GM18526 (cell line): ENCODE data around the gene FILIP1.

Source experiments
- POLR2A ChIP-seq: IDR thresholded peaks from 3 replicates; pipeline ENCODE4 v1.6.1; 2011; ENCODE audit not compliant: insufficient read length; ENCODE audit errors: extremely low read depth

FILIP1 gene

DNA sequence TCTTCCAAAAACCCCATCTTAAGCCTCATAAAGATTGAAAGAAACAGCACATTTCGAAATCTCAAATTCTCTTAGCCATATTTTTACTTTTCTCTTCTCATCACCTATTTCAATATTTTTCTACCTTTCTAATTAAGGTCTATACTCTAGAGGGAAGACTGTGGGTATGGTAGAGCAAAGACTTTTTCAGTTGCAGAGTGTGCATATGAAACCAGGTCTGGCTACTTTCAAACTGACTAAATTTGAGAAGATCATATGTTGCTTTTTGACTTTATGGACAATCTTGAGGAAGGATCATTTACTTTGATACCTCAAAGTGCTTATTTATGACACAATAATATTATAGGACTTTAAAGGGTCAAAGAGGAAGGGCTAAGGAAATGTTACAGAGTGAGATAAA, 20.7 kb downstream of the FILIP1 start:
- no peak for TF ChIP-seq POLR2A

DNA sequence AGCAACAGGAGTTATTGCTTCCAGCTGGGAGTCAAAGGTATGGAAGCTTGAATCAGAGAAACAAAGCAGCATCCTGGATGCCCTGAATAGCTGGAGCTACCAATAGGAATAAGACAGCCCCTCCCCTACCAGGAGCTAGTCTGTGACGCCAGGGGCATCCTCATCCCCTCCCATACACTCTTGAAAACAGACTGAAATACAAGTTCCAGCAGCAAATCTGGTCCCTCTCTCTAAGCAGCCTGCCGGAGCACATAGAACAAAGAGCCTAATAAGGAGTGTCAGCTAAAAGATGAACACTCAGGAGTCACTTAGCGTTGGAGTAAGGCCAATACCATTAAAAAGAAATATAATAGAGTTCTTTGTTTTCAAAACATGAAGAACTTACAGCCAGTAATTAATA, 25.6 kb downstream of the FILIP1 start:
- TF ChIP-seq POLR2A = no peak

DNA sequence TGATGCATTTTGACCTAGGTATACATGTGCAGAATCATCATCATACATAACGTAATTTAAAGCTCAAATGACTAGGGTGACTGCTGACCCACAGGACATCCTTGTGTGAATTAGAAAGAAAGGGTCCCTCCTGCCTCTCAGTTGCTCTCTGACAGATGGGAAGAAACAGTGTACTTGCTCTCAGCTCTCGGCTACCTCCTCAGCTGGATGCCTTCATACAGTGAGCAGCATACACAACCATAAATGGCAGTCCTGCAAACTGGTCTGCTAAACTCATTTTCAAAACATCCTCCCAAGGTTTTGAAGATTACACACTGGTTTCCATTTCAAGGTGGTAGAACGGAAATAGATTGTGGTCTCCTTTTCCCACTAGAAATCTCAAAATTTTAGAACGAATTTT, 26.3 kb downstream of the FILIP1 start:
- TF ChIP-seq POLR2A = no peak

DNA sequence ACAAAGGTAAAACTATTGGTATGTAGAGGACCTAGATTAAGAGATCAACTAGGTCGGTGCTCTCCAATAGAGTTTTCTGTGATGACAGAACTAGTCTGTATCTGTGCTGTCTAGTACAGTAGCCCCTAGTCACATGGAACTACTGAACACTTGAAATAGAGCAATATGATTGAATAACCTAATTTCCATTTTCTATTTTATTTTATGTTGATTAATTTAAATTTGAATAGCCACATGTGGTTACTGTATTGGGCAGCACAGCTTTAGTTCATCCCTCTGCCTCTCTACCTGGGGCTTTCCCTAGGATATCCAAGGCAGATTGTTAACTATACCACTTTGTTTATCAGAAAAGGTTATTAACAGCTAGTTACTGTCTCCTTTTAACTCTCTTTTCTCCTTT, 27.0 kb downstream of the FILIP1 start:
- no peak for TF ChIP-seq POLR2A

DNA sequence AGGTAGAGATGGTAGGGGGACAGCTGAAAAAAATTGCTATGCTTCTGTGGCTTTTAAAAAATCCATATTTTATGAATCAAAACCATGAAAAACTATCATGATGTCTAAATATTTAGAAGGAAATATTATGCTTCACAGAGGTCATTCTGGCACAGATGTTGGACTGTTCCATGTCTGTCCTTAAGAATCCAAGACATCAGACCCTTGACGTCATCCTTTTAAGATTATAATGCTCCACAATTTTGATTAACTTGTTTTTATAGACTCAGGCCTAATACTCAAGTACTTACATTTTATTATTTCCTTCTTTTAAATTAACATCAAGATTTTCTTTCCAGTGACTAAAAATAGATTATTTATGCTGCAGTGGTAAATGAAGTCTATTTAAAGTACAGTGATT, 29.7 kb downstream of the FILIP1 start:
- TF ChIP-seq POLR2A = no peak

DNA sequence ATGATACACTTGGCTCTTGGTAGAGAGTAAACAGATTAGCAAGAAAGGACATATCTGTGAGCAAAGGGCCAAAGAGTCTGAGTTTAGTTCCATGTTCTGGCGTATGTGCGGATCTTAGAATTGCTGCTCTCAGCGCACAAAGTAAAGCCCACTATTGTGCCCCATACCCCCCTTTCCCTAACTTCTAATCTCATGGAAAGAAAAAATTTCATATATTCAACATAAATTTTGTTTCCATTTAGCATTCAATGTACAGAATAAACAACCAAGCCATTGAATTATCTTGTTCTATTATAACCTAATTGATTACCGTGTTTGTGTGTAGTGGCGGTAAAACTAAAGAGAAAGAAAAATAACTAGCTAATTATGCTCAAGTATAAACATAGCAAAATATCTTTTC, 30.5 kb downstream of the FILIP1 start:
- TF ChIP-seq POLR2A = no peak

DNA sequence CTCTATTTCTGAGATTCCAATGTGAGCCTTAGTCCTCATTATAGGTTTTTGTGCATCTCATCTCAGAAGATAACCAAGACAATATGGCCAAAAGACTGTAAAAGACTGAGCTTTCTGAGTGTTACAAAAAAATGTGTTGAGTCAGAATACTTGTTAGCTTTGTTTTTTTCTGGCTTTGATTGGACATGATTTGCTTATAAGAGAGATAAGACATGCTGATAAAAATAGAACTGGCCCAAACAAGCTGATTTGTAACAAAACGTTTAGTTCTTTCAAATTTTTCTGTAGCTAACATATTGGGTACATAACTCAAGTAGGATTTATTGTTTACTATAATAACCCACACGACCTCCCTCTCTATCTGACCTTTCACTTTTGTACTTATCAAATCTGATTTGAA, 32.9 kb downstream of the FILIP1 start:
- no peak for TF ChIP-seq POLR2A

DNA sequence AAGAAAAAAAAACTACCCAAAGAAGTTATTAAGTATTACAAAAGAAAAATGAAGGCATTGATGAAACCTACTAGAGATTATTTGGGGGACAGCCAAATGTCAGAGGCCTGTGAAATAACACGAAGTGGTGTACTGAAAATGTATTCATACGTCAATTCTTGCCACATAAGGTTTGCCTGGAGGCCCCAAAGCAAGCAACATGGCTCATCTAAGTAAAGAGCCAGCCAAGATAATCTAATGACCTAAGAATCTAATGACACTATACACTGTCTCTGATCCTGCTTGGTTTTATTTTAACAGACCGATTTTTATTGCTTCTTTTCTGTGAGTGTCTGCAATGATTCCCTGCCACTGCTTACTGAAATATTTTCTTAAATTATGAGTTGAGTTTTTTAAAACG, 34.7 kb downstream of the FILIP1 start:
- no peak for TF ChIP-seq POLR2A

DNA sequence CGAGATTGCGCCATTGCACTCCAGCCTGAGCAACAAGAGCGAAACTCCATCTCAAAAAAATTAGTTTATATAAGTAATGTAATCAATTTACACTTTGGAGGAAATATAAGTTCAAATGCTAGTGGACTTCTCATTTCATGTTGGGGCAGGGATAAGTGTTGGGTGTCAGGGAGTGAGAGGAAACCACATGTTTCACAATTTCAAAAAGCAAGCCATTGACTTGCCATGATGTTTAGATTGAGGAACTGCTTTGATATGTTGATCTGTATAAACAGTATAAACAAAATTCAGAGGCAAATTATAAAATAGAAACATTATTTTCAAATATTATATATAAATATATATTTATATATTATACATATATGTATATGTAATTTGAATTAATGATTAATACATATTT, 42.7 kb downstream of the FILIP1 start:
- no peak for TF ChIP-seq POLR2A

DNA sequence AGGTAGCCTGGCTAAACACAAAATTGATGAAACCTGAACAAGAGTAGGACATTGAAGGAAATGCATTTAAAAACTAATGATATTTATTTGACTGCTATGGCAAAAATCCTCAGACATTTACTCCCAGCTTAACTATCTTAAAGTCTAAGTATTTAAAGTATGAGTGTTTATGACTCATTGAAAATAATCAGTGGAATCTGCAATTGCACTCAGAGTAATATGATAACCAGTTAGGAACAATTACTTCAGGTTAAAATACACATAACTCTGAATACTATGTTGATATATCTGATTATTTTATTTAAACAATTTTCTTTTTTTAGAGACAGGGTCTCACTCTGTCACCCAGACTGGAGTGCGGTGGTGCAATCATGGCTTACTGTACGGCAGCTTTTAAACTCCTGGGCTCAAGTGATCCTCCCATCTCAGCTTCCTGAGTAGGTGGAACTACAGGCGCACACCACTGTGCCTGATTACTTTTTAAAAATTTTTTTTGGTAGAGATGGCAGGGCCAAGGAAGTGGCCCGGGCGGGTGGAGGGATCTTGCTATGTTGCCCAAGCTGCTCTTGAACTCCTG, 43.9 kb downstream of the FILIP1 start:
- no peak for TF ChIP-seq POLR2A

DNA sequence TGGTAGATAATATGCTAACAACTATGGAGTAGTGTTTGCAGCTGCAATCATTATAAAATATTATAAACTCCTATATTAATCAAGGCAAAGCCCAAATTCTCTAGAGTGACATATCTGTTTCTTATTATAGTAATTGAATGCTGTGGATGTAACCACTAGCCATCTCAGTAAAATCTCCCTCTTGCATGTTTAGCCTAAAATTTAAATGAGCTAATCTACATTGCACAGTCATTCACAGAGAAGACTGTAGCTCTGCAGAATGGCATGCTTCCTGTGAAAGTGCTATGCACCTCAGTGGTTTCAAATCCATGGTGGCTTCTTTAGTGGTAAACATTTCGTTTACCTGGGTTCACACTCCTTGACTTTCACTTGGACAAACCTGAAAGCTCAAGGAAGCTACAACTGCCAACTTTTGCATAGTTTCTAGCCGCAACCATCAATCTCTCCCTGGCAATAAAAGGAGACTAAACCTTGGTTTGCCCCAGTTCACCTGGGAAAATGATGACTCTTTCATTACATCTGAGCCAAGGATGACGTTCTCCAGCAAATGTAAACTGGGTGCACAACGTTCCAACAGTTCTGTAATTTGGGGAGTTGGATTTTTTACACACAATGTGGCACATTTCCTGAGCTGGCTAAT, 47.2 kb downstream of the FILIP1 start:
- no peak for TF ChIP-seq POLR2A

DNA sequence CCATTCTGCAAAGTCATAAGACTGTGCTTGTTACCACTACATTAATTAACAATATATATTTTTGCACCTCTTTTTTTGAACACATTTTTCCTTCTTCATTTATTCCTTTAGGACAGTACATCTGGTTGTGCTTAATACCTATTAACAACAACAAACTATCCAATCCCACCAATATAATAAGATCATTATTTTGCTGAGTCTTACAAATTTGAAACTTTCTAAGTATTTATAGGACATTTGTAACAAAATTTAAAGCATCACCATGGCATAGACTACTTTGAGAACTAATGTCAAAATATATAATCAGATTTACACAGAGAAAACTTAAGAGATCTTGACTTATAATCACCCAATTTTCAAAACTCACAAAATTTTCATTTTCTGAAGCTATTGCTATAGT, 47.9 kb downstream of the FILIP1 start:
- no peak for TF ChIP-seq POLR2A

DNA sequence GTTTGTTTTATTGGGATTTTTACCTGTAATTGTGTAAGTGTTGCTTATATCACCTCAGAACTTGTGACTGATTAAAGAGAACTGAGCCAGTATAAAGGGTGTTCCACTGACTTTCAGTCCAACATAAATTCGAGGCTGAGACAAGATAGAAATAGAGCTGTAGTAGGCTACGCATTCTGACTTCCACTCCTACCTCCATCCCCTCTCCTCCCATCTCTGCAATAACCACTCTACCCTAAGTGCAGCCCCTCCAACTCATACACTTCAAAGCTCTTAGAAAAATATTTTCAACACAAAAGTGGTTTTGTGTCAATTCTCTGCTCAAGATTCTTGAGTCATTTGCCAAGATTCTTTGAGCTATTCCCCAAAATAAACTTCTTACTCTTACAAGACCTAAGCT, 48.7 kb downstream of the FILIP1 start:
- no peak for TF ChIP-seq POLR2A

DNA sequence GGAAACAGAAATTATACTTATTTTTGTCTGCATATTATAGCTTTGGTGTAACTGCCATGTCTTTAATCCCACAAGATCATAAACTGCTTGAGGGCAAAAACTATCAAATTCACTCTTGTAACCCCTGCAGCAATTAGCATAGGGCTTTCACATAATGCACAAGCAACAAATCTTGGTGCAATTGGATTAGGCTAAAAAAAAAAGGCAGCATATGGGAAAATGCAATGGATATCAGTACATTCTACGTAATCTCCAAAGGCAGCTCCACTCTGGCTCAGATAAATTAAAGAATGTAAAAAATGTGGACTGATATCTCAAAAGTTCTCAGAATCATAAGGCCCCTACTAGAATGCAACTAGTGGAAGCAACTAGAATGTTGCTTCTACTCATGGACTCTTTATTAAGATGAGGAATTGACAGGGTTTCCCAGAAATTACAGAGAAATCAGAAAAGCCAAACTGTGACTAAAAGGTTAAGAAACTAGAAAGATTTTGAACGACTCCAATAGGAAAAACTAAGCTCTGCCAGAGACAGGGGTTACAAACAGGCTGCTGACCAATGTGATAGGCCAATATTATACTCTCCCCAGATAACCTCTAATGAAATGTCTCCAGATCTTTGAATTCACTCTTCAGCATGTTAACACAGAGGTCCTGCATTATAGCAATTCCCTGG, 55.0 kb downstream of the FILIP1 start:
- TF ChIP-seq POLR2A = no peak

DNA sequence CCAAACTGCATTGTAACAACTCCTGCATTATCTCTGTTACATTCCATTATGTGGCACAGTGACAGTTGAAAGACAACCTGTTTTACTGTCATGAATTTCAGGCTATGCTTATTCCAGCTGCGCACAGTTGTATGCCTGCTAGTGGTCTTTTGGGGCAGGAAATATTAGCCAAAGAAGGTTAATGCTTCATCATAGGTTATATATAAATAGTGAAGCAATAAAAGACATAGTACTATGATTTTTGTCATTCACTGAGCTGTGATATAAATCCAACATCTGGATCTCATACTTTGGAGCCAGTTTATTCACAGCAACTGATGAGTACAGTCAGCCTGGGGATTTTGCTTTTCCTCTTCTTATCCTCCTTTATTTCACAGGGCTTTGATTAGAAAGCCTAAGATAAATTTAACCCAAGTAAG, 55.6 kb downstream of the FILIP1 start:
- TF ChIP-seq POLR2A = no peak

DNA sequence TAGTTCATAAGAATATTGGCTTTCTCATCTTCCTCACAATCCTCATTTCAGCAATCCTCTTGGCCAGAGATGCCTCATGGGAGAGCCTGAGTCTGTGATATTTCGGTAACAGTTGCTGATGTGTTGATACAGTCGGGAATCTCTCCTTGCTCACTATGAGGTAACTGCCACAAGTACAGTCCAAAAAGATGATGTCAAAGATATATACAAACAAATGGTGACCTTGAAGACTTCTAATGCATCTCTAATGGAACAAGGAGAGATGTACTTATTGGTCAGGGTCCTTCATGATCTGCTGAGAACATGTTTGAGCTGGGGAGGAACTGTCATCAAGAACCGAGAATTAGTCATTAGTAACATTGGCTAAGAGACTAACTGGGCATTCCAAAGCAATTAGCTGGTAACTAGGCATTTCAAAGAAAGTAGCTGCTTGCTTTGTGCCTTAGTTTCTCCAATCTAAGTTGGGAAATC, 56.1 kb downstream of the FILIP1 start:
- TF ChIP-seq POLR2A = no peak

DNA sequence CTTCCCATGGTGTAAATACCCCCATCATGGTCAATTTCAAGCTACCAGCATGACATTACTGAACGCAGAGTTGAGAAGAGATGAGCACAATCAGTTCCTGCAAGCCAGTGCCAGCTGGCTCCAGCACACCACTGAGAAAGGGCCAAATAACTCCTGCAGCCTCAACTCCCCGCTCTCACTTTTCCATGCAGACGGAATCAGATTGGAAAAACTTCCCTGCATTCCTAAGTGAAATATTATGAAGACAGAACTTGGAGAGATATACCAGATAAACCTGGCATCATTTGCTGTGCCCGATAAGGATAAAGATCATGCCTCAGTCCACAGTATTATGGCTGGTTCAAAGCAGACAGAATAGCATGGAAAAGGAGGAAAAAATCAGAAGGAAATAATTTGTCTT, 56.7 kb downstream of the FILIP1 start:
- TF ChIP-seq POLR2A = no peak
